Measurements from ENCODE around the gene NR2C2.

NR2C2 gene

DNA sequence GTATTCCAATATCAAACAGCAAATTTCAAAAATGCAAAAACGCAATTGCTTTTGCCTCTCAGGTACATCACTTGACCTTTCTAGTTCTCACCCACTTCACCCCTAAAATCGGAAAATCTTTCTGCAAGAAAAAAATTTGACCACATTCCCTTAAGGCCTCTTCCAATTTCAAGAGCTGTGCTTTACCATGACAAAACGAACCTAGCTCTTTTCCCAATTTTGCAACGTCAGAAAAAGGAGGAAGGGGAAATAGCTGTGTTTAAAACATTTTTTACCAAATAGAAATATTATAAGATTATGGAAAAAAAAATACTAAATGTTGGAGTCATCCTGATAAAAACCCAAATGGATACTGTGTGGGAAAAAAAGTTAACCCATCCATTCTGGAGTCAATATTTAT is 1.1 kb upstream of the NR2C2 start:
- no peak for DNase-seq (ENCODE audit: low read depth)
- TF ChIP-seq, protein P1, sequence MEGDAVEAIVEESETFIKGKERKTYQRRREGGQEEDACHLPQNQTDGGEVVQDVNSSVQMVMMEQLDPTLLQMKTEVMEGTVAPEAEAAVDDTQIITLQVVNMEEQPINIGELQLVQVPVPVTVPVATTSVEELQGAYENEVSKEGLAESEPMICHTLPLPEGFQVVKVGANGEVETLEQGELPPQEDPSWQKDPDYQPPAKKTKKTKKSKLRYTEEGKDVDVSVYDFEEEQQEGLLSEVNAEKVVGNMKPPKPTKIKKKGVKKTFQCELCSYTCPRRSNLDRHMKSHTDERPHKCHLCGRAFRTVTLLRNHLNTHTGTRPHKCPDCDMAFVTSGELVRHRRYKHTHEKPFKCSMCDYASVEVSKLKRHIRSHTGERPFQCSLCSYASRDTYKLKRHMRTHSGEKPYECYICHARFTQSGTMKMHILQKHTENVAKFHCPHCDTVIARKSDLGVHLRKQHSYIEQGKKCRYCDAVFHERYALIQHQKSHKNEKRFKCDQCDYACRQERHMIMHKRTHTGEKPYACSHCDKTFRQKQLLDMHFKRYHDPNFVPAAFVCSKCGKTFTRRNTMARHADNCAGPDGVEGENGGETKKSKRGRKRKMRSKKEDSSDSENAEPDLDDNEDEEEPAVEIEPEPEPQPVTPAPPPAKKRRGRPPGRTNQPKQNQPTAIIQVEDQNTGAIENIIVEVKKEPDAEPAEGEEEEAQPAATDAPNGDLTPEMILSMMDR (IDR thresholded peaks at IDR 0.05; ENCODE audit: low read depth, low read length, missing control alignments): no peak
- peak overlapping the region; percentile 83 for H3K4me3 ChIP-seq (ENCODE audit: low read depth, low read length)

DNA sequence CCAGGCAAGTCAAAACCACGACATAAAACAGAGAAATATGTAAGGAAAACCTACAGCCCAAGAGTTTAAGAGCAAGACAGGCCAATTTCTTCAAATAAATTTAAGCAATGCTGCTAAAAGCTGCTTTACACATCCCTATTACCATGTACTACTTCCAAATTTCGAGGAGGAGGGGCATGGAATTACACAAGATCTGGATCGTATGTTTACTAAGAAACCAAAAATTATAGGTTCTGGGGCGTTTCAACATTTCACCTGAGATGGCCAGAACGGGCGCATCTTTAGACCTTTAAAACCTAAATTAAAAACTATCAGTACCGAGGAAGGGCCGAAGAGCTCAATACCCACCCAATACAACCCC is 664 bp upstream of the NR2C2 start:
- TF ChIP-seq, protein P1 (IDR thresholded peaks at IDR 0.05; ENCODE audit: low read depth, low read length, missing control alignments): no peak
- no peak for DNase-seq (ENCODE audit: low read depth)
- H3K4me3 ChIP-seq (ENCODE audit: low read depth, low read length): peak overlapping the region; percentile 83

DNA sequence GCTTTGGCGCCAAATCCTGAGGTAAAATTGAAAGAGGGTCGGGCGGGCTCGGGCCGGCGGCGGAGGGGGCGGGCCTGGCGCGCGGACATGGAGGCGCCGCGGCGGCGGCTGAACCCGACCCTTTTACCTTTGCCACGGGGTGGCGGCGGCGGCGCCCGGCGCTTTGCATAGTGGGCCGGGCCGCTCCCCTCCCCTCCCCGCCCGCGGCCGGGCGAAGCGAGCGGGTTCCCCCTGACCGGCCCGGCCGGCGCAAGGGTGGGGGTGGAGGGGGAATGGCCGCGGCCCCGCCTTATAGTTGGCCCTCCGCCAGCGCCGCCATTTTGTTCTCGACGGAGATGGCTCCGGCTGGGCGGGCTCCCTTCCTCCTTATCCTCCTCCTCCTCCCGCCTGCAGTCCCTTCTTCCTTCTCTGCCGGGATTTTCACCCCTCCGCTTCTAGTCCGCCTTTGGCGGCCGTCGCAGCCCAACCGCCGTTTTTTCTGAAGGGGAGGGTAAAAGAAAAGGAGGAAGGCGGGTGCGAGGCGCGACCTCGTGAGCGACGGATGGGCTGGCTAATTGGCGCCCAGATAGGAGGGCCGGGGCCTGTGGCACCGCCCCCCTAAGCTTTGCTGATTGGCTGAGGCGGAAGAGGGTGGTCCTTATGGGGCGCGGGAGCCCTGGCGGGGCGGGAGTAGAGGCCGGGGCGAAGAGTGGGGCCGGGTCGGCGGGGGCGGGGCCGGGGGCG is 664 bp downstream of the NR2C2 start:
- TF ChIP-seq, protein P1 (IDR thresholded peaks at IDR 0.05; ENCODE audit: low read depth, low read length, missing control alignments): no peak
- DNase-seq (ENCODE audit: low read depth): peak; percentile 86
- peak overlapping the region; percentile 83 for H3K4me3 ChIP-seq (ENCODE audit: low read depth, low read length)

DNA sequence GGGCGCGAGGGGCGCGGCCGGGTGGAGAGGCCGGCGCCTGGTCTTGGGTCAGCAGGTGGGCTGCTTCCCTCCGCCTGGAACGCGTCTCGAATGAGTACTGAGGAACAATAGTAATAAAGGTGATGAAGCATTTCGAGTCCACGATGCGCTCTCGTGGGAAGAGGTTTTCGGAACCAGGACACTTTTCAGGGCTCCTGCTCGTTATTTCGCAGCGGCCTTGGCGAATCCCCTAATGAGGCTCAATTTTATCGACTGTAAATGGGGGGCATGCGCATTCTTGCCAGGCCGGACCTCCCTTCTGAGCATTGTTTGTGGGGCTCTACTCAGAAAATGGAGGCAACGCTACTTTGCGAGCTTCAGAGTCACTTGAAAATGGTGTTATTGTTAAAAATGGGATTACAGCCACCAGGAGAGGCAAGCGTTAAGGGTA is 1.2 kb downstream of the NR2C2 start:
- H3K4me3 ChIP-seq (ENCODE audit: low read depth, low read length): peak overlapping the region; percentile 83
- DNase-seq (ENCODE audit: low read depth): no peak
- TF ChIP-seq, protein P1 (IDR thresholded peaks at IDR 0.05; ENCODE audit: low read depth, low read length, missing control alignments): no peak

DNA sequence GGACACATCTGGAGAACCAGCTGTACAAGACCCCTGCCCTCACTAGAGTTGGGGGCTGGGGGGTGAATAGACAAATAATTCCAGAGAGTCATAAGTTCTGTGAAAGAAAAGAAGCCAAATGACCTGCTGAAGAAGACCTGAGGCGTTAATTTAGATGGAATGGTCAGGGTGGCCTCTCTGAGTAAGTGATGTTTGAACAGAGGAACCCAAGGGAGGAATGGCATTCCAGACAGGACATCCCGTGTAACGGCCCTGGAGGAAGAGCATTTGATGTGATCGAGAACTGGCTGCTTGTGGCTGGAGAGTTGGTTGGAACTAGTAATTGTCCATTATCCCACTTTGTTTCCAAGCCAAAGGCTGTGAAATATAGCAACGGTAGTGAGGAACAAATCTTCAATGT is 1.7 kb downstream of the NR2C2 start:
- TF ChIP-seq, protein P1 (IDR thresholded peaks at IDR 0.05; ENCODE audit: low read depth, low read length, missing control alignments): no peak
- peak overlapping the region; percentile 83 for H3K4me3 ChIP-seq (ENCODE audit: low read depth, low read length)
- no peak for DNase-seq (ENCODE audit: low read depth)

DNA sequence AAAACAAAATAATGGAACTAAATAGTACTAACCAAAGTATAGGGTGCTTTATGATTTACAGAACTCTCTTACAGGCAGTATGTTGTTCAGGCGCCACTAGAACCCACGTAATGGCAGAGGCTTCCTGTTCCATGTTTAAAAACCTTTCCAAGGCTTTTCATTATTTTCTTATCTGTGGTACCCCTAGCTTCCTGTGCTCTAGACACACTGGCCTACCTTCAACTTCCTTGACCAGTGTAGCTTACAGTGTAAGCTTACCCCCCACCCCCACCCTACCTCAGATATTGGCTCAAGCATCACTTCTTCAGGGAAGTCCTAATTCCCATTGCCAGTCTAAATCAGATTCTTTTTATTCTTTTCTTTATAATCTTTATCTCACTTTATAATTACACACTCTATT is 2.9 kb downstream of the NR2C2 start:
- no peak for DNase-seq (ENCODE audit: low read depth)
- no peak overlapping the region for H3K4me3 ChIP-seq (ENCODE audit: low read depth, low read length)
- TF ChIP-seq, protein P1 (IDR thresholded peaks at IDR 0.05; ENCODE audit: low read depth, low read length, missing control alignments): no peak

DNA sequence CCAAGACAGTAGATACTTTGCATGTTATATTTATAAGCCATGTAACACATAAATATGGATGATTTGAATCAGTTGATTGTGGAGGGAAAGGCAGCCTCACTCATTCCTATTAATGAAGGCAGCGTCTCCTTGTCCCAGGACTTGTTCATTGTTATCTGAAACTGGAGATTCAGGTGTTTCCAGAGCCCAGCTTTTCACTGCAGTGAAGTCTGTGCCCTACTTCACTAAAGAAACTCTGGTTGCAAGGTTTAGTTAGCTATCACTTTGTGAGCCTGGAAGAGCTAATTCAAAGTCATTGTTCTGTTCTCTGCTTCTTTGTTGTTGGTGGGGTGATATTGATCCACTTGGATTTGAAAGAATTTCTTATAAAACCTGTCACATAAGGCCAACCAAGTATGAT is 9.8 kb downstream of the NR2C2 start:
- TF ChIP-seq, protein P1 (IDR thresholded peaks at IDR 0.05; ENCODE audit: low read depth, low read length, missing control alignments): no peak
- no peak overlapping the region for H3K4me3 ChIP-seq (ENCODE audit: low read depth, low read length)
- no peak for DNase-seq (ENCODE audit: low read depth)

Measured in GM12864 (cell line).